Esophagus muscularis mucosa (tissue), 3 donors: Measurements from ENCODE around the gene MMP23B.

Experiments
- POLR2A ChIP-seq: fragments of 450-650 bp; IDR thresholded peaks from one replicate; pipeline ENCODE4 v1.6.1; 2017; ENCODE audit warnings: antibody characterized with exemption, moderate library complexity, mild to moderate bottlenecking, low read depth
- TF ChIP-seq, protein P1 (sequence below), 3 experiments: fragments of 200-600 bp in 2 of 3; fragments of 450-650 bp in 1 of 3; sonication (generic) in 2 of 3; IDR thresholded peaks; one replicate each; pipeline ENCODE4 v1.5.1; 2017 to 2019; ENCODE audit warnings: antibody characterized with exemption in 3 of 3, mild to moderate bottlenecking in 2 of 3, moderate library complexity in 1 of 3

DNA sequence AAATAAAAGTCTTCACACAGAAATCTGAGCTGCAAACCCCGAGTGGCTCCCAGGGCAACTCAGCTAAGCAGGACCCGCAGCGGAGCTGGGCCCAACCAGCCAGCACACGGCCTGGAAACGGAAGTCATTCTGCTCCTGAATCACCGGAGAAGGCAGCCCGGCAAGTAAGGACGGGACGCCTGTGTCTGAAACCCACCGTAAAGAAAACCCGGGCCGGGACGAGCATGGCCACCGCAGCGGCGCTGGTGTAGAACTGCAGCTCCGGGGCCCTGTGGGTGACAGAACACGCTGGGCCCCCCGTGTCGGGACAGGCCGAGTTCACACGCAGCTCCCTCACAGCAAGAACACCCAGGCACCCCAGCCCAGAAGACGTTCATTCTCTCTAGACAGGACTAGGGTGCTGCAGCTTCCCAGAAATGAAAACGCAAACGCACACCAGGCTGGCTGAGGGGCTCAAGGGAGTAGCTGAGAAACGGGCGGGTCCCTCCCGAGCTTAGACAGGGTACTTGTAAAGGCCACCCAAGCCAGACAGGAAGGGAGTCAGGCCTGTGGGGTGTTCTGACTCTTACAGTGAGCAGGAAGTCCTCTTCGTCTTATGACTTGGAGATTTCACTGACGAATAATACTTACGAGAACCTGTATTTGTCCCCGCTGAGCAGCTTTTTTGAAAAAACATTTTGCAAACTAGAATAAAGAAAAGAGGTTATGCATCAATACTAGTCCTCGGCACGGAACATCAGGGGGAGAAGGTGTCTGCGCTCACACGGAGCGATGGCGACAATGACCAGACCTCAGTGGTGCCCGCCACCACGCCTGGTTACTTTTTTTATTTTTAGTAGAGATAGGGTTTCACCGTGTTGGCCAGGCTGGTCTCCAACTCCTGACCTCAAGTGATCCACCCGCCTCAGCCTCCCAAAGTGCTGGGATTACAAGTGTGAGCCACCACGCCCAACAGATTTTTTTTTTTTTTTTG lies 37.8 kb downstream of the MMP23B start:
- TF ChIP-seq, protein P1, sequence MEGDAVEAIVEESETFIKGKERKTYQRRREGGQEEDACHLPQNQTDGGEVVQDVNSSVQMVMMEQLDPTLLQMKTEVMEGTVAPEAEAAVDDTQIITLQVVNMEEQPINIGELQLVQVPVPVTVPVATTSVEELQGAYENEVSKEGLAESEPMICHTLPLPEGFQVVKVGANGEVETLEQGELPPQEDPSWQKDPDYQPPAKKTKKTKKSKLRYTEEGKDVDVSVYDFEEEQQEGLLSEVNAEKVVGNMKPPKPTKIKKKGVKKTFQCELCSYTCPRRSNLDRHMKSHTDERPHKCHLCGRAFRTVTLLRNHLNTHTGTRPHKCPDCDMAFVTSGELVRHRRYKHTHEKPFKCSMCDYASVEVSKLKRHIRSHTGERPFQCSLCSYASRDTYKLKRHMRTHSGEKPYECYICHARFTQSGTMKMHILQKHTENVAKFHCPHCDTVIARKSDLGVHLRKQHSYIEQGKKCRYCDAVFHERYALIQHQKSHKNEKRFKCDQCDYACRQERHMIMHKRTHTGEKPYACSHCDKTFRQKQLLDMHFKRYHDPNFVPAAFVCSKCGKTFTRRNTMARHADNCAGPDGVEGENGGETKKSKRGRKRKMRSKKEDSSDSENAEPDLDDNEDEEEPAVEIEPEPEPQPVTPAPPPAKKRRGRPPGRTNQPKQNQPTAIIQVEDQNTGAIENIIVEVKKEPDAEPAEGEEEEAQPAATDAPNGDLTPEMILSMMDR (IDR thresholded peaks at IDR 0.05): no peak
- TF ChIP-seq POLR2A: no peak
